NOMO-1 (cell line): Measurements from ENCODE around the gene PLA2G12A.
"Not testable (repeated sequence)": the region's sequence is repeated elsewhere in the genome, so short reads cannot be mapped to it uniquely, and the experiment has no call there.

ENCODE experiments used
- DNase-seq, 2 experiments: peaks; one replicate each; lab custom pipeline; 2025; ENCODE audit not compliant: unreplicated experiment in 2 of 2; lab: John Stamatoyannopoulos, UW

Gene PLA2G12A

DNA sequence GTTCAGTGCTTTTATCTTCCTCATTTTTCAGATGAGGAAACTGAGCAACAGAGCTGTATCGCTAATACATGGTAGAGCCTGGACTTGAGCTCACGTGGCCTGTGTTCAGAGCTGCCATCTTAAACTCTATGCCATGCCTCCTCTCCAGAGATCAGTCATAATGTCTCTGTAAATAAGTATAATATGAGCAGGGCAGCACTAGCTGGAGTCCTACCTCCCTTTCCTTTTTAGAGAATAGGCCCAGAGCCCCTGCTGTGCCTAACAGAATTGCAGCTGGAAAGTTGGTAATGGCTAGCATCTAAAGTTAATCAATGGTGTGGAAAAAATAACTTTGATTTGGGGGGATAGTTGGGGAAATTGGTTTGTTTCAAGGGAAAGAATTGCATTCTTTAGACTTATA, 47.0 kb downstream of the PLA2G12A start:
- DNase-seq: no peak

DNA sequence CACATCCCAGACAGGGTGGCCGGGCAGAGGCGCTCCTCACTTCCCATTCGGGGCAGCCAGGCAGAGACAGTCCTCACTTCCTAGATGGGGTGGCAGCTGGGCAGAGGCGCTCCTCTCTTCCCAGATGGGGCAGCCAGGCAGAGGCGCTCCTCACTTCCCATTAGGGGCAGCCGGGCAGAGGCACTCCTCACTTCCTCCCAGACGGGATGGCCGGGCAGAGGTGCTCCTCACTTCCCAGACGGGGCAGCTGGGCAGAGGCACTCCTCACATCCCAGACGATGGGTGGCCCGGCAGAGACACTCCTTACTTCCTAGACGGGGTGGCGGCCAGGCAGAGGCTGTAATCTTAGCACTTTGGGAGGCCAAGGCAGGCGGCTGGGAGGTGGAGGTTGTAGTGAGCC, 50.9 kb downstream of the PLA2G12A start:
- not testable (repeated sequence) for DNase-seq

GRCh38 chr4:109678472-109678871, 51.4 kb downstream of the PLA2G12A start:
- not testable (repeated sequence) for DNase-seq

DNA sequence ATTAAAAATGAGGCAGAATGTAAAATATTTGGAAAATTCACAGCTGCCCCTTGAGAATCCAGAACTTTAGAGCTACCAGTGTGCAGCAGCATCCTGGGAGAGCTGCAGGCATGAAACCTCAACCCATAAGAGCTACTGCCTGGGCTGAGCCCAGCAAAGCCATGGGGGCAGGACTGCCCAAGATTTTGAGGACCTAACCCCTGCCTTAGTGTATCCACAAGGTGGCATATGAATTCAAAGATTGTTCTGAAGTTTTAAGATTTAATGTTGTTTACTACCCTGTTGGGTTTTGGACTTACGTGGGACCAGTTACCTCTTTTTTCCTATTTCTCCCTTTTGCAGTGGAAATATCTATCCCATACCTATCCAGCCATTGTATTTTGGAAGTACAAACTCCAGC, 53.0 kb downstream of the PLA2G12A start:
- DNase-seq: no peak

DNA sequence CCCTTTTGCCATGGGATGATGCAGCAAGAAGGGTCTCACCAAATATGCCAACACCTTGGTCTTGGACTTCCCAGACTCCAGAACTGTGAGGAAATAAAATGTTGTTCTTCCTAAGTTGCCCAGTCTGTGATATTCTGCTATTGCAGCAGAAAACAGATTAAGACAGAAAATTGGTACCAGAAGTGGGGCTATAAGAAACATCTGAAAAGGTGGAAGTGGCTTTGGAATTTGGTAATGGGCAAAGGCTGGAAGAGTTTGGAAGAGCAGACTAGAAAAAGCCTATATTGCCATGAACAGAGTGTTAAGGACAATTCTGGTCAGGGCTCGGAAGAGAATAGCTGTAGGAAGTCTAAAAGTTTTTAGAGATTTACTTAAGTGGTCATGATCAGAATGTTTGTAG, 54.0 kb downstream of the PLA2G12A start:
- DNase-seq: no peak

DNA sequence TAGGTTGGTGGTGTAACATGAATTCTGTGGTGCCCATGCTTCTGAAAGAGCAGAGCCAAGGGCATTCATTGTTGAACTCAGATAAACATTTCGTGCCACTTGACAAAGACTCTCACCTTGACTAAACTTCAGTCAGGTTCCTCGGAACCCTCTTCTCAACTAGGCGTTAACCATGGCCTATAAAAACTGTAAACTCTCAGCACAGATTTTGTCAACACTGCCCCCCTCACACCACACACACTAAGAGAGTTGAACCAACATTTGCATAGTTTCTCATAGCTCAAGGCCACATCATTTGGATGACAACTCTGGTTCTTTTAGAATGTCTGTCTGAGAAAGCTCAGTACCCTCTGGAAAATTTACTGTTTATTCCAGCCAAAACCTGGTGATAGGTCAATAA, 54.7 kb downstream of the PLA2G12A start:
- no peak for DNase-seq

- no peak for DNase-seq
Measured at GRCh38 chr4:109673303-109673702, 56.6 kb downstream of the PLA2G12A start.

GRCh38 chr4:109672169-109672930, 57.5 kb downstream of the PLA2G12A start:
- no peak for DNase-seq

DNA sequence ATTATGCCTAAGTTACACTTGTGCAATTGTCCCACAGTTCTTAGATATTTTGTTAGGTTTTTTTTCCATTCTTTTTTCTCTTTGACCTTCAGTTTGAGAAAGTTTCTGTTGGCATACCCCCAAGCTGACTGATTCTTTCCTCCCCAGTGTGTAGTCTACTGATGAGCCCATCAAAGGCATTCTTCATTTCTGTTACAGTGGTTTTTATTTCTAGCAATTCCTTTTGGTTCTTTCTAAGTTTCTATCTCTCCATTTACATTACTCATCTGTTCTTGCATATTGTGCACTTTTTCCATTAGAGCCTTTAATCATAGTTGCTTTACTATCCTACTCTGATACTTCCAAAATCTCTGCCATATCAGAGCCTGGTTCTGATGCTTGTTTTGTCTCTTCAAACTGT, 58.5 kb downstream of the PLA2G12A start:
- DNase-seq: no peak

- no peak for DNase-seq
Measured at GRCh38 chr4:109665783-109666485, 63.9 kb downstream of the PLA2G12A start.

- no peak for DNase-seq
Measured at GRCh38 chr4:109662771-109663170, 67.1 kb downstream of the PLA2G12A start.

GRCh38 chr4:109662116-109662515, 67.8 kb downstream of the PLA2G12A start:
- DNase-seq: no peak
